KOPT-K1 (cell line): ENCODE measurements around the gene APBA2.

Experiments used
- H3K27ac ChIP-seq: fragments of 200-600 bp; sonication (generic); 2 replicates; pipeline ENCODE4 v1.5.1; 2016; ENCODE audit warnings: antibody characterized with exemption, mild to moderate bottlenecking, low read depth, low read length; ENCODE audit not compliant: poor library complexity, severe bottlenecking
- H3K36me3 ChIP-seq: fragments of 200-600 bp; sonication (generic); 2 replicates; pipeline ENCODE4 v1.5.1; 2017; ENCODE audit warnings: antibody characterized with exemption, mild to moderate bottlenecking, low read length, moderate library complexity; ENCODE audit not compliant: insufficient read depth
- H3K9me3 ChIP-seq: fragments of 200-600 bp; sonication (generic); 2 replicates; pipeline ENCODE4 v1.5.1; 2017; ENCODE audit warnings: antibody characterized with exemption, low read length, mild to moderate bottlenecking; ENCODE audit not compliant: insufficient read depth, poor library complexity, severe bottlenecking

APBA2 gene

DNA sequence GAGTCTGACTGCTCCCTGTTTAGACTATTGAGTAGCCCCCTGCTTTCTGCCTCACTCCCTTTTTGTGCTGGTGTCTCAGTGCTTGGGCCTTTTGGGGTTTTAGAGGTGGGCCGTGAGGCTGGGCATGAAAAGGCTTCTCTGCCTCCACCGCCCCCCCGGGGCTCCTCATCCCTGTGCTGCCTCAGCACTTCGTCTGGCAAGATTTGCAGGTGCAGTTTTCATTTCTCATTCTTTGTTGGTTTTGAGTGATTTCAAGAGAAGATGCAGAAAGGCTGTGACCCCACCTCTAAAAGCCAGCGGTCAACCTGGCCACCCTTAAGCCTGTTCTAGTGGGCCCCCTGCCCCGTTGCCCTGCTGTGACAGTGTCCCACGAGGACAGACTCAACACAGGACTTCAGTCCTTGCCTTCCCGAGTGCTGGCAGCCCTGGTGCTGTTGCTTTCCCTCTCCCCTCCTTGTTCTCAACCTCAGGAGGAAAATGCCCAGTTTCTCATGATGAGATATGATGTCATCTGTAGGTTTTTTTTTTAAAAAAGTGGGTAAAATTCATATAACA lies 38.0 kb downstream of the APBA2 start:
- Histone ChIP-seq H3K9me3 (no peaks in the 10 kb centered on the region), H3K36me3 (peaks cover 9% of the 10 kb centered on the region; the same call in 1 of the 2 replicates), H3K27ac (peak overlapping the region; percentile 40)

DNA sequence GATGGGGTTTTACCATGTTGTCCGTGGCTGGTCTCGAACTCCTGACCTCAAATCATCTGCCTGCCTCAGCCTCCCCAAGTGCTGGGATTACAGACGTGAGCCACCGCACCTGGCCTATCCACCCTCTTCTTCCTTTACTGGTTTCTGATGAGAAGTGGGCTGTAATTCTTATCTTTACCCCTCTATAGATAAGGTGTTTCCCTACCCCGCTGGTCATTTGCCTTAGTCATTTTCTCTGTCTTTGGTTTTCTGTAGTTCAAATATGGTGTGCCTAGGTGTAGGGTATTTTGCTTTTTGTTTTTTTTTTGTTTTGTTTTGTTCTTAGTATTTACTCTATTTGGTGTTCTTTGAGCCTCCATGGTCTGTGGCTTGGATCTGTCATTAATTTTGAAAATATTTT lies 41.3 kb downstream of the APBA2 start:
- Histone ChIP-seq H3K9me3 (no peaks in the 10 kb centered on the region), H3K36me3 (peaks cover 8% of the 10 kb centered on the region; the same call in 1 of the 2 replicates)

DNA sequence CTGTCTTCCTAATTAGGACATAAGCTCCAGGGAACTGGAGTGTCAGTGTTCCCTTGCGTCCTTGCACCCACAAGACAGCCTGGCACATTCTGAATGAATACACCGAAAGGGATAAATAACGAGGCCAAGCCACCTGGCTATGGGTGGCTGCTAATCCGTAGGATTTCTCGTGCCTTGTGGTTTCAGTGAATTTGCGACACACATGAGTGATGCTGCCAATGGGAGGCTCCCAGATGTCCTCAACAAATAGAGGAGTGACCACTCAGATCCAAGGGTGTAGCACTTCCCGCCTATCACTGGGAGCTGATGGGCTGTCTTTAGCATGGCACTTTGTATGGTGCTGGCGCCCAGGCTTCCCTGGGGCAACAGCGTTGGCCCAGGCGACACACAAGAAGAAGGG lies 43.4 kb downstream of the APBA2 start:
- H3K27ac ChIP-seq = no peak overlapping the region
- no peaks in the 10 kb centered on the region; the same call in 1 of the 2 replicates for H3K36me3 ChIP-seq
- H3K9me3 ChIP-seq = no peaks in the 10 kb centered on the region

More for the DNA sequence above, 41.3 kb downstream of the APBA2 start:
- H3K27ac ChIP-seq = no peak overlapping the region

- Histone ChIP-seq H3K27ac (no peak overlapping the region), H3K9me3 (no peaks in the 10 kb centered on the region), H3K36me3 (no peaks in the 10 kb centered on the region; the same call in 1 of the 2 replicates)
Measured at GRCh38 chr15:28930011-28930410, 44.2 kb downstream of the APBA2 start.

DNA sequence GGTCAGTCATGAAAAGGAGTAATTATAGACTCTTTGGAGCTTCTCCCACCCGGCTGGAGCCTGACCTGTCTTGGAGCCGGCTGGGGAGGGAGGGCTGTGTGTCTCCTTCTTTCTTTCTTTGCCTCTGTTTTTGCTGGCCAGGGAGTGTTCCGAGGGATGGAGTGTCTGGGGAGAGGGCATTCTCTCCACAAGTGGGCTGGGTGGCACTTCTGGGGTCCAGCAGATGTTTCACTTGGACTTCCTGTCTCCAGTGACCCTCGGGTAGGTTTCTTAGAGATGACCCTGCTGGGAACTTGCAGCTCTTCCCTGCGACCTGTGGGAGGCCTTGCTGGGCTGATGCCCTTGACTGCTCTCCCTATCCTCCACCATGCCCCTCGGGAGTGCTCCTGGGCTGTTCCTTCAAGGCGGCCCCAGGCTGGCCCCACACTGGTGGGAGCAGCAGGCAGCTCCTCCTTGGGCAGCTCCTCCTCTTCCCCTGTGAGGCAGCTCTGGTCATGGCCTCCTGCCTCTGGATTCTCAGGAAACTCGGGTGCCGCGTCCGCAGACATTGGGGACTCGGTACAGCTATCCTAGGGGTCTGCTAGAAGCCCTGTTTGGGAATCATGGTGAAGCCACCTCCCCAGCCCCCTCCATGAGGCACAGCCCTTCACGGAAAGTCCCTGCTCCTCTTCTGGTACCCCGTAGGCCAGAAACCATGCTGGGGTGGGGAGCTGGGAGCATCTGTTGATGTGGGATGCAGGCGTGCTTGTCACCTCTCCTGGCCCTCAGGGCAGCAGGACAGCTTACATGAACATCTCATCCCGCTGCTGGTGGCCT lies 44.9 kb downstream of the APBA2 start:
- Histone ChIP-seq H3K27ac (no peak overlapping the region), H3K9me3 (no peaks in the 10 kb centered on the region), H3K36me3 (no peaks in the 10 kb centered on the region; the same call in 1 of the 2 replicates)

- Histone ChIP-seq H3K36me3 (no peaks in the 10 kb centered on the region; the same call in 1 of the 2 replicates), H3K9me3 (no peaks in the 10 kb centered on the region), H3K27ac (no peak overlapping the region)
Measured at GRCh38 chr15:28931828-28932227, 46.1 kb downstream of the APBA2 start.

GRCh38 chr15:28932361-28932760 lies 46.6 kb downstream of the APBA2 start:
- no peak overlapping the region for H3K27ac ChIP-seq
- no peaks in the 10 kb centered on the region; the same call in 1 of the 2 replicates for H3K36me3 ChIP-seq
- H3K9me3 ChIP-seq = no peaks in the 10 kb centered on the region

DNA sequence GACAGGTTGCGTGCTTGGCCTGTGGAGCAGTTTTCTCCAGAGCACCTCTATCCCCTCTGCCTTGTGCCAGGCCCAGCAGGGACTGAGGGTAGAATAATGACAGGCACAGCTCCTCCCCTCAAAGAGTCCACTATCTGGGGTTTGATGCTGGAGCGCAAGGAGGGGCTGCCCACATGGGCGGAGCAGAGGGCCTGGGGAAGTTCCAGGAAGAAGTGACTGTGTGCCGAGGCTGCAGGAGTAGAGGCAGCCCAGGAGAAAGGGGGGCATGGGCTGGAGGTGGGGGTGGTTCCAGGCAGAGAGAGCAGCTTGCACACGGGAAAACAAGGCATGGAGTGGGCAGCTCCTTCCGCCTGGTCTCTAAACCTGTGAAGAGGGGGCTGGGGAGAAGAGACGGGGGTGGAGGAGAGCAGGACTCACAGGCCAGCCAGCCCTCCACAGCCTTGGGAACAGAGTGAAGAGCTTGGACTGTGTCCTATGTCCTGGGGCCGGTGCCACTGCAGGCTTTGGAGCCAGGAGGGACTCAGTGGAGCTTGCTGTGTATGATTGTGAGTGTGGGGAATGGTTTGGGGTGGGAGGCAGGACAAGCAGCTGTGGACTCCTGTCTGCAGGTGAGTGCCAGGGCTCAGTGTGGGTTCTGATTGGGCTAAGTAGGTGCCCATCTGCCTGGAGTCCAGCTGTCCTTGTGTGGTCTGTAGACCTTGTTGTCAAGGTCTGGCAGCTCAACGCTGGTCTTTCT lies 48.1 kb downstream of the APBA2 start:
- Histone ChIP-seq H3K27ac (peak overlapping the region; percentile 81), H3K36me3 (no peaks in the 10 kb centered on the region), H3K9me3 (no peaks in the 10 kb centered on the region)

DNA sequence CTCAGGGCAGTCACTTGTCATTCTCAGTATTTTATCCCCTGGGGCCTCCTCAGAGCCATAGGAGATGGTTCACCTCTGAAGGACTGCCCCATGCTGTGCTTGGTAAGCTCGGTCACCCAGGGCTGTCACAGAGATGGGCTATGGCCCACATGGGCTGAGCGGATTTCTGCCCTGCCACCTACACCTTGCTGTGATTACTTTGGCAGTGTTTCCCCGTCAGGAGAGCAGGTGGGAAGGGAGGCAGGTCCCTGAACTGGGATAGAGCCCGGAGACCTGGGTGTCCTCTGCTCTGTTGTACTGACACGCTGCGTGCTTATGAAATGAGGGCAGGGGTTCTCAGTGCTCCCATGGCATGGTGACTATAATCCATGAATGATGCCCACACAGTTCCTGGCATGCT lies 48.9 kb downstream of the APBA2 start:
- H3K36me3 ChIP-seq = no peaks in the 10 kb centered on the region
- H3K27ac ChIP-seq = peak overlapping the region; percentile 81
- H3K9me3 ChIP-seq = no peaks in the 10 kb centered on the region

DNA sequence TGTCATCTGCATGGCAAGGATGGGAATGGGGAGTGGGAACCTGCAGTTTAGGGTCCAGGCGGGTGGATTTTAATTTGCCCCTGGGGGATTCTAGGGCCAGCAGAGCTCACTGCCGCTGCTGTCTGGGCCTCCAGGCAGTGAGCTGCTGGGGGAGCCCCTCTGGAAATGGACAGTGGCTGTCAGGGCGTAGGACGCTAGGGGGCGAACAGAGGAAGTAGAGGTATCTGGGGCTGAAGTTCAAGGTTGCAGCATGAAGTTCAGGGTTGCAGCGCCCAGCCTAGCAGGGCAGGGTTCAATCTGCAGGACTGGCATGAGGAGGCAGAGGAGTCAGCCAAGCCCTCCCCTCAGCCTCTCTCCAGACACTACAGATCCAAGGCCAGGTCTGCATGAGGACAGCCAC lies 49.5 kb downstream of the APBA2 start:
- no peaks in the 10 kb centered on the region for H3K36me3 ChIP-seq
- peak overlapping the region; percentile 81 for H3K27ac ChIP-seq
- H3K9me3 ChIP-seq = no peaks in the 10 kb centered on the region

GRCh38 chr15:28936081-28936480 lies 50.3 kb downstream of the APBA2 start:
- Histone ChIP-seq H3K9me3 (no peaks in the 10 kb centered on the region), H3K27ac (peak overlapping the region; percentile 81), H3K36me3 (no peaks in the 10 kb centered on the region)

DNA sequence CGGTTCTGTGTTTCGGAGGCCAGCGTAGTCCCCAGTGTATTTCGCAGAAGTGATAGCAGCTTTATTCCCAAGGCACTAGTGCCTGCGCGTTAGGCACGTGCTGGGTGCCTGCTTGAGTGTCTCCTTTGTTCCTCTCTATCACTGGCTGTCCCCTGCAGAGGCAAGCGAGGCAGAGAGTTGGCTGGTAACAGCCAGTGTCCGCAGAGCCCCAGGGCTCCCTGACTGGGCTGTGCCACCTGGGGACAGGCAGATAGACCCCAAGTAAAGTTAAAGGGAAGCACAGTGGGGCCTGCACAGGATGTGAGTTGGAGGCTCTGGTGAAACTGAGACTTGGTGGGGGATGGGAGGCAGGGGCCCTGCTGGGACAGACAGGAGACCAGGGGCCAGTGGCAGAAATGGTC lies 50.7 kb downstream of the APBA2 start:
- Histone ChIP-seq H3K36me3 (no peaks in the 10 kb centered on the region), H3K27ac (peak overlapping the region; percentile 81), H3K9me3 (no peaks in the 10 kb centered on the region)

DNA sequence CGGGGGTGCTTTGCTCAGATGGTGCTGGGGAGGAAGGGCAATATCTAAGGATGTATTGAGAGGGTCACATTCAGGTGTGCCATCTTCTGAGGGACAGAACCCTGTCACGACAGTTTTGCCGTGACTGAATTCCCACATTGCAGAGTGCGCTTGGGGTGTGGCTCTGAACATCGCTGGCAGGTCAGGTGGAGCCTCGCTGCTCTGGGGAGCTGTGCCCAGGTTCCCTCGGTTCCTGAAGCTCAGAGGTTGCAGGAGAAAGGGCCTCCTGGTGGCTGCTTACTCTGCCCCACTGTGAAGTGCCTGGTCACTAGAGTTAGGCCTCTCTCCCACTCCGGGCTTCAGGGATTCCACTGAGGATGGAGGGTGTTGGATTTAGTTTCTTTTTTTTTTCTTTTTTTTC lies 51.5 kb downstream of the APBA2 start:
- H3K9me3 ChIP-seq = no peaks in the 10 kb centered on the region
- peak overlapping the region; percentile 81 for H3K27ac ChIP-seq
- H3K36me3 ChIP-seq = no peaks in the 10 kb centered on the region

GRCh38 chr15:28942046-28942445 lies 56.3 kb downstream of the APBA2 start:
- Histone ChIP-seq H3K27ac (peak overlapping the region; percentile 81), H3K9me3 (no peaks in the 10 kb centered on the region), H3K36me3 (no peaks in the 10 kb centered on the region)

- H3K9me3 ChIP-seq = no peaks in the 10 kb centered on the region
- H3K36me3 ChIP-seq = no peaks in the 10 kb centered on the region
- peak overlapping the region; percentile 81 for H3K27ac ChIP-seq
Measured at GRCh38 chr15:28942571-28942970, 56.8 kb downstream of the APBA2 start.
